NCI-H446 treated with DMSO at 0.1 percent for 48 hours (cell line): ENCODE measurements around the gene SPATA31E1.

Experiments
- DNase-seq: peaks from one replicate; lab custom pipeline; 2025; lab: John Stamatoyannopoulos, UW

SPATA31E1 gene

DNA sequence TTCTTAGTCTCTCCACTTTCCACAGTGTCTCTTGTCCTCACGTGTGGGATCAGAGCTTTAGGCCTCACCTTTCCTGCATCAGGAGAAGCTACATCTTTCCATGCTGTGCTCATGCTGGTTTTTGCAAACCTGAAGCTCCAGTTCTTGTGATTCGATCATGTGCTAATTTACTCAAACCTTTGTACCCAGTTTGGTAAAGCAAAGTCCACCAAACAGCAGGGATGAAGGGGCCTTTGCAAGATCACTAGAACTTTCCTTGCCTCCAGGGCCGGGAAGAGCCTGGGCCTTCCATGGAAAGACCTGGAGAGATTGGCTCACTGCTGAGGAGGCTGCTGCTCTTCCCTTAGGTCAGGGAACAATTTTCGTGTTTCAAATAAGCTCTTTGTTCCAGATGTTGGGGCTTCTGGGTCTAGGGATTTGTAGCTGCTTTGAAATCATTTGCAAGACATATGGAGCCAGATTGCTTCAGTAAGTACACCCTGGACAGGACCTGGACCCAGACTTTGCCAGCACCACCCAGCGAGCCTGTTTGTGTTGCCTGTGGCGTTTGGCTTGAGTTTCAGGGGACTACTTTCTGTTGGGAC lies 18.7 kb upstream of the SPATA31E1 start:
- DNase-seq, result no peak

DNA sequence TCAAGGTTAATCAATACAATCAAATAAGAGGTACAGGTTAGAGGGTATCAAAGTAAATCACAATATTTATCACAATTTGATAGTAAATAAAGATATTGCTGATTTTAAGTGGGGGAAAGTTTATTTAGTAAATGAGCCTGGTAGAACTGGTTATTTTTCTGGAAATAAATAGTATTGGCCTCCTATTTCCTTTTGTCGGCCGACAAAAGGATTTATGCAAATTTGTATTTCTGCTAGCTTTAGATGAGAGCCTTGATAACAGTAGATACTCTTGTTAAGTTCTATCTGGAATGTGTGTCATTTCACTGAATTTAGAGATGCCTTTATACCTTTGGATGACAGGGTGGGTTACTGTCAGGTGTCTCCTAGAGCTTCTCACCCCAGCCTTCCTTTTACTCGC lies 17.8 kb upstream of the SPATA31E1 start:
- DNase-seq, result no peak

DNA sequence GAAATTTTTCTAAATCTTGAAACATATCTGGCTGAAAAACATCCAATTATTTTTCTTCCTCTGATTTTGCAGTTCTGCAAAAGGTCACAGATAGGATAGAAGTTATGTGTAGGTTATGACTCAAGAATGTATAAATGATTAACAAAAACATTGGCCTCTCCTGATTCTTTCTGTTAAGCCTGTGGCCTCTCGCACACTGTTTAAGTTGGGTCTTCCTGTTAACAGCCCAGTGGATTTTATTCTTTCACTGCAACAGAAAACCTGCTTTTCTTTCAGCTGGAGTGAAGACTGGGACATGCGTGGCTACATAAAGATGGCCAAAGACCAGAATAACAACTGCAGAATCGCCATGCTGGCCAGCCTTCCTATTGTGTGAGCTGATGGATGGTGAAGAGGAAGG lies 17.1 kb upstream of the SPATA31E1 start:
- no peak for DNase-seq

DNA sequence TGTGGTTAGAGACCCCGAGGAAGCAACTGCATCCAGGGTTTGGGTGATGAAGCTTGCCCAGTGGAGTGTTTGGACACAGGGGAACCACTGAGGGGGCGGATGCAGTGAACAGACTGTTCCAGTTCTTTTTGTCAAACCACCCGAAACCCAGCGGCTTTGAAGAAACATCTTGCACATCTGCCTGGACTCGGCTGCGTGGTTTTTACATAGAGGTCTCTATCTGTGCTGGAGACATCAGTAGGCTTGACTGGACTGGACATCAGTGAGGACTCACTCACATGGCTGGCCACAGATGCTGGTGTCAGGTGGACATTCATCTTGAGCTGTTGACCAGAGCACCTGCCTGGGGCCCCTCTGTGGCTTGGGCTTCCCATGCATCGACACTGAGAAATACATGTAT lies 15.3 kb upstream of the SPATA31E1 start:
- no peak for DNase-seq

DNA sequence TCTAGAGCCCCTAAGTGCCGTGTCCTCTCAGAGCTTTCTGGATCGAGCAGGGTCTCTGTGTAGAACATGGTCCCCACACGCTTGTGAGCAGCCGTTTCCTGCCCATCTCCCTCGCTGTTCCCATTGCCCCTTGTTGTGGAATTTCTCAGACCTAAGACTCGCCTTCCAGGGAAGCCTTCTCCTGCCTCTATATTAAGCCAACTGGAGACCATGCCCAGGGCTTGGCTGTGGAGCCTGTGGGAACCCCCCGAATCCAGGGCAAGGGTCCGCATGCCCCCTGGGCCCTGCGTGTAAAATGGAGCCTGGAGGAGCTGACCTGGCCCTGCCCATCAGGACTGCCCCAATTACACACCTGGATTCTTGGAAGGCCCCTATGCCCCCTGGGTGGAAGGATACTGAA lies 14.5 kb upstream of the SPATA31E1 start:
- no peak for DNase-seq

DNA sequence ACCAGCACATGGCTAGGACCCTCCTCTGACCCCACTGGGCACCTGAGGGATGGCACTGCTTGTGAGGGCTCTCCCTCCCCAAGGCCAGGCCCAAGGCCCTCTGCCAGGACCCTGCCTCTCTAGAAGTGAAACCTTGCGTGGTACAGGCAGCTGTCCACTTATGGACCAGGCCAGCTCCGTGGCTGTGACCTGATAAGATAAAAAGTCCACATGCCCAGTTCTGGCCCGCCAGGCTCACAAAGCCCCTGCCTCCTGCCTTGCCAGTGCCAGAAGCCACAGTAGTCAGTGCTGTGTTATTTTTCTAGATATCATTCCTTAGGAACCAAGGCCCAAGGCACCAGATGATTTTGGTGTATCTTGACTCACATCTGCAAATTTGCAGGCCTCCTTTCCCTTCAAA lies 14.0 kb upstream of the SPATA31E1 start:
- no peak for DNase-seq

DNA sequence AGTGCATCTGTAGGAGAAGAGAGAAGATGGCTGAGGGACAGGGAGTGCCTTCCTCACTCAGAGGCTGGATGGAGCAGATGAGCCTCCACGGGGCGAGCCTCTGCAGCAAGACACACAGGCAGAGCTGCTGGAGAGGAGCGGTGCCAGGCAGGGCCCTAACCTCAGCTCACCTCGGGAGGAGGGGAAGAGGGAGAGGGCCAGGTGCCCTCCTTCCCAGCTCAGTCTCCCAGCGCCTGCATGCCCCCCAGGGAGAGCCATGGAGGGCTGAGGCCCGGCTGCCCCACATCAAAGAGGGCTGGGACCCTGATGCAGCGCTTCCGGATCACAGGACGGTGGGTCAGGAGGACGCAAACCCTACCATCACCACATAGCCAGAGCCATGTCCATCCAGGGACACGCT lies 13.6 kb upstream of the SPATA31E1 start:
- DNase-seq, result no peak

DNA sequence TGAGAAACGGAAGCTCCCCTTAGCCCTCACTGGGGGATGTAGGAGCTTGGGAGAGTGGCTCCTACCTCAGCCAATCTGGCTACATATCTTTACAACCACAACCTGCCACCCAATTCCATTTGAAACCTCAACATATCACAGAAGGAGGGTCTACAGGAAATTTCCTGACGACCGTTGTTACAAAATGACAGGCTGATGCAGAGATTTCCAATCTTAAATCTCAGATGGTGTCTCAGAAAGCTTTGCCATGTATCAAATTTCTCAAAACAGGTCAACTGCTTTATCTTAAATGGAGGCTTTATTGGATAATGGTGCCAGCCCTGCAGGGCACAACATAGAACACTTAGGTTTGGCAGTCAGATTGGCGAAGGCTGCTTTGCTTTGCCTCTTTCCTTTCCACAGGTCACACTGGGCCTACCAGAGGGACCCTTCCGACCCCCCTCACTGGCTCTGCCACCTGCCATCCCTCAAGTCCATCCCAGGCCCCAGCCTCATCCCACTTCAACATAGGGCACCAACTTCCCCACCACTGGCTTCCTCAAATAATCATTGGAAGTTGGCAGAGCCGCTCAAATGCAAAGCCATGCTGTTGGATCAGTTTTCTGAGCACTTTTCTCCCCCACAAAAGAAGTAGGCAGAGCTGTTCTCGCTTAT lies 11.1 kb upstream of the SPATA31E1 start:
- DNase-seq, result no peak

DNA sequence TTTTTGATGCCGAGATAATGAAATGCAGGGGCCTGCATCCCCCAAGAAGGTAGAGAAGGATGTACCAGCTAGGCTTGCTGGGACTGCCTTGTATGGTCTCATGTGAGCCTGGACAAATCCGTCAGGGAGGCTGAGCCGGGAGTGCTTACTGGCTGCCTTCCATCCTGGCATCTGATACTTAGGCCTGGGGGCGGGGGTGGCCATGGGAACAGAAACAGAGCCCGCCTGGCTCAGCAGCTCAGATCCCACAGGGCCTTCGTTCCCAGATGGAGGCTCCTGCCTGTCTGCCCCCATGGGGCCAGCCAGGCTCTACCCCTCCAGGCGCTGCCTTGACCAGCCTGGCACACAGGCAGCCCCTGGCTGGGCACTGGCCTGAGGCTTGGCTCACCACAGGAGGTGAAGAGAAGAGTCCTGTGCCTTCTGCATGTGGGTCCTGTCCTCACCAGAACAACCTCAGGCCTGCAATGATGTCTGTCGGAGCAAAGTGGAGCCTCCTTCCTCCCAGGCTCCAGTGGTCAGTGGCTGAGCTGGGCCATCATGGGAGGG lies 10.5 kb upstream of the SPATA31E1 start:
- peak; percentile 78 for DNase-seq

DNA sequence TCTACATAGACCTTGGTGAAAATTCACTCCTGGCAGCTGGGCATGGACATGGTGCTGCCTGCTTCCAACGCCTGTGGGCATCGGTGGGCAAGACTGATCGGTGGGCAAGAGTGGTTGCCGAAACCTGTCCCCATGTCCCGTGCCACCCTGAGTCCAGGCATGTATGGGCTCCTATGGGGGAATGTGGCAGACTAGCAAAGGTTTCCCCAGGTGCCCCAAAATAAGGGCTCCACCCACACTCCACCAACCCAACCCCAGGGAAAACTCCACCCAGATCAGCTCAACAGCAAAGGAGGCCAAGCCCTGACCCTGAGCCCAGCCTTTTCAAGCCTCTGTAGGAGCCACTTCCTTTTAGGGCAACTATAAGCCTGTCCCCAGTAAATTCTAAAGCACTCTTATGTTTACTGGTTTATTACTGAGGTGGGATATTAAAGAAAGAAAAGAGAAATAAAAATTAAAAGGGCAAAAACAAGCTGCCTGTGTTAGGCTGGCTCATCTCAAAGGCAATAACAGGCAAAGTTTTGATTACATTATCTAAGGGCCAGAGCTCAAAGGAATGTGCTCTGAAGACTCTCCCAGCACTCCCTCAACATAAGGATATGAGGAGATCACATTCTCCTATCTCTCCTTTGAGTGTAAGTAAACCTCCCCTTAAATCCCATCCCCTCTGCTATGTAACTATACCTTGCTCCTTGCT lies 8.9 kb upstream of the SPATA31E1 start:
- no peak for DNase-seq

DNA sequence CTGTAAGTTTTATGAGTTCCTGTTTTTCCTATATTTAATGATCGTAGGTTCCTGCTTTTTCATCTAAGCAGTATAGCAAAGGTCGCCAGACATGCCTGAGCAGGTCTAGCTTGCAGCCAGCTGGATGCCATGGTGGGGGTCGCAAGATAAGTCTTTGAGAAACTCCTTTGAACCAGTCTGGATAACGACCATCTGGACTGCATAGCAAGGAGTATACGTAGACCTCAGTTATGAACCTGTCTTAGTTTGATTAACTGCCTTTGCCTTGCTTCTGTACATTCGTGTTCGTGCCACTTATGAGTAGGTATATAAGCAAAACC lies 8.4 kb upstream of the SPATA31E1 start:
- no peak for DNase-seq

DNA sequence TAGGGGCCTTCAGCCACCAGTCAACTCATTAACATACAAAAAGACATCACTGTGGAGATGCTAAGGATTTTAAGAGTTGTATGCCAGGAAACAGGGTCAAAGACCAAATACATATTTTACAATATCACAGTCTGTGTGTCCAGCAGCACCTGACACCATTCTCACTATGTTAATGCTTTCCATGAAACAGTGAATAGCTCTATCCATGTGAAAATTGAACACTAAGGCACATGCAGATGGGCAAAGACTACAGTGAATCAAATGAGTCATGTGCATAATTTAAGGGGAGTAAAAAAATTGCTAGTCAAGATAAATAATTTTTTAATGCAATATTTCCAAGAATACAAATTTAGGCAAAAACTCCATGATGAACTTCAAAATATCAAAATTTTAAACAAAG lies 7.6 kb upstream of the SPATA31E1 start:
- no peak for DNase-seq

DNA sequence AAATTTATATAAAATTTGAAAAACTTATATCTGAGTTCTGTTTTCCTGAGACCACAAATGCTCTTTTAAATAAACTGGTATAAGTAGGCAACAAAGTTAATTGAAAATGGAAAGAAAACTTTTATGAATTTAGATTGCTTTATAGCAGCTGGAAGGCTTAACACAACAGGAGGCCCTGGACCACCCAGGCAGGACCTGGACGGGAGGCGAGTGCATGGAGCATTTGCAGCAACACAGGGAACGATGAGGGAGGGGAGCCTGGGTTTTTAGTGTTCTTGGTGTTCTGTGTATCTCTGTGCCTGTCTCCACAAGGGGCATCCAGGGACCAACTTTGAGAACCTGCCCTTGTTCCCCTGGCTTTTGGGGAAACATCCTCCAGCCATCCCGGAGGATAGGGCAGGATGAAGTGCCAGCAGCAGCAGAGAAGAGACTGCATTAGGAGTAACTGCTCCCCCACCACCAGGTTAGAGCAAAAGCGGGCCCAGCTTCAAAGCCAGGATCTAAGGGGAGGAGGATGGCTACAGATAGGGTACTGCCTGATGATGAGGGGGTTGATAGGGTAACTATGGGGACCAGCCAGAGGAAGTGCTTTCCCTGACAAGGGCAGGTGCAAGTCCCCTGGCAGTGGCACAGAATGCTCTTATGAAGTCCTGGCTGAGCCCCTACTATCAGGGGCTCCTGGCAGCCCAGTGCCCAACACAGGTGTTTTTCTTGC lies 6.7 kb upstream of the SPATA31E1 start:
- no peak for DNase-seq

DNA sequence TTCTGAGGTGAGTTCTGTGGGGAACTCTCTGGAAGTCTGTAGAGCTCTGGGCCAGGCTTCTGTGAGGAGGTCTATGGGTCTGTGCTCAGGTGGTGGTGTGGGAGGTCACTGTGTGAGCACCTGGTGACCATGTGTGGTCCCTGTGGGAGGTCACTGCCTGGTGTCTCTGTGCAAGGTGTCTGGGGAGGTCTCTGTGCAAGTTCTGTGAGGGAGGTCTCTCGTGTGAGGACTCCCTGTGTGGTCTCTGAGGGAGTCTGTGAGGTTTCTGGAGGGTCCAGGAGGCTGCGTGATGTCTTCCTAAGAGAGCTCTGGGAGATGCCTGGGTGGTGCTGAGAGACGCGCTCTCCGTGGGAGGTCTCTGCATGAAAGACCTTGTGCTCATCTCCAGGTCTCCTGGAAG lies 6.0 kb upstream of the SPATA31E1 start:
- DNase-seq, result no peak

DNA sequence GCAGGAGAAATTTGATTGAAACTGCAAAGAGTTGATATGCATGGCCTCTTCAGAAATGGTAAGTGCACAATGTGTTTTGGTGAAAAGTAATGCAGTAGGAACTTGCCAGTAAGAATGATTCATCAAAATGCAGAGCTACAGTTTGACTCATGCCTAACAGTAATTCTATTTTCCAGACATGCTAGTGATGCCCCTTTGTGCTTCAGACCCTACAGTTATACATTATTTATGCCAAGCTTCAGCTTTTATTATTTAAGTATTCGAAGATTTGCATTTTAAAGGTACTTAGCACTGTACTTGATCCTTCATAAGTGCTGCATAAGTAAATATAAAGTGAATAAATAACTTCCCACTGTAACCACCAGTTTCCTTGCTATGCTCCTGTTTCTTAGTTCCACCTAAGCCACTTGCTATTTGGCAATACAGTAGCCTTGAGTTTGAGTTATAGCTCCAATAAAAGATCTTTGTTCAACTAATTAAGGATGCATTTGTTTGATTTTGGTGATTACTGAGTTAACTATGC lies 3.6 kb upstream of the SPATA31E1 start:
- no peak for DNase-seq

DNA sequence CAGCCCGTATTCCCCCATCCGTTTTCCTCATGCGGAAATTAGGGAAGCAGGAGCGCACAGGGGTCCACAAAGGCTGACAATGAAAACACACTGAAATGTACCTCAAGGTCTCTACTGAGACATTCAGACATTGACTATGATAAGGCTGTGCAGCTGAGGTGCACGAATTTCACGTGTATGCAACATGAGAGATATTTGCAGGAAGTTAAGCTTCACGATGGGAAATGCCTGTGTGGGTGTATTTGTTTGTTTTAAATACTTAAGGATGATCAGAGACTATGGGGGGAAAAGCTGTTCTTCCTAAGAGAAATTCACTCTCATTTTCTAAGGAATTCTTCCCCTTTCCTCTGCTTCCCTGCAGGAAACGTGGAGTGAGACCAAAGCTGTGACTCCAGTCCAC lies 2.6 kb upstream of the SPATA31E1 start:
- no peak for DNase-seq

DNA sequence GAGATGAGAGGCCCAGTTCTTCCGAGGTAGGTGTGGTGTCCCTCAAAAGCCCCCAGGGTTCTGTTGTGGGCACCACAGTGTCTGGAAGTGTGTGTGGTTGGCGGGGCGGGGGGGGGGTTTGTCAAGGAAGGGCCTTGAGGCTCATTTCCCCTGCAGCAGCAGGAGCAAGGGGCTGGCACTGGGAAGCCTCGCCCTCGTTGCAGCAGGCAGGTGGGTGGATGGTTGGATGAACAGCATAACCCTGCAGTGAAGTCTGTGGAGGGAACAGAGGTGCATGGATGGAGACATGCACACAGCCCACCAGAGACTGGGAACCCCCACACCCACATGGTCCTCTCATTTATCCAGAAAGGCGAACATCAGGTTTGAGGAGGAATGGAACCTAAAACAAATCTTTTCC lies 2.0 kb upstream of the SPATA31E1 start:
- no peak for DNase-seq

DNA sequence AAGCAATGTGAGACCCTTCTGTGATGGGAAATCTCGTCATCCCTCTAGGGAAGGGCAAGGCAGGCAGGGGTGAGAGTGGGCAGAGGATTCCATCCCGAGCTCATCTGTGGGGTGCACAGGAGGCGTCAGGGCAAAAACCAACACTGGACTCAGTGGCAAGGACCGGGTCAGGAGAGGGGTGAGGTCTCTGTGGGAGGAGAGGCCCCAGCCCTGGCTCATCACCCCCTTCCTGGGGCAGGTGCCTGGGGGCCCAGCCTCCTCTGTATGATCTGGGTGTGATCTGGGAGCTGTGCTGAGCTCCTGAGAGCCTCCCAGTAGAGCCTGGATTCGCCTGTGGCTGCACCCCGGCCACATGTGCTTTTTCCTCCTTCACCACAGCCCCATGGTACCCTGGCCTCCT lies 597 bp downstream of the SPATA31E1 start:
- no peak for DNase-seq

DNA sequence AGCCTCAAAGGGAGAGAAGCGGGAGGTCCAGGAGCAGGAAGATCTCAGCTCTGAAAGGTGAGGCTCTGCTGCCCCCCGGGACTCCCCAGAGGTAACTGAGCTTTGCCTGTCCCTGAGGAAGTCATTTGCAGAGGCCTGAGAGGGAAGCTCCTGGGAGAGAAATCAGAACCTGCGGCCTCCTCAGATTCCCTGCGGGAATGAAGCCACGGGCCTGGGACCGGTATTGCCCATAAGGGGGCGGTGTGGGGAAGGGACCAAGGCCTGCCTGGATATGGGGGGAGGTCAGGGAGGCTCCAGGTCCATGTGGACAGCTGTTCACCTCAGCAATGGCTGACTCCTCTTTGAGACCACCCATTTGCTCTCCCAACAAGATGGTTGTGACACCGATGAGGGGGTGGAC lies 1.3 kb downstream of the SPATA31E1 start:
- no peak for DNase-seq

DNA sequence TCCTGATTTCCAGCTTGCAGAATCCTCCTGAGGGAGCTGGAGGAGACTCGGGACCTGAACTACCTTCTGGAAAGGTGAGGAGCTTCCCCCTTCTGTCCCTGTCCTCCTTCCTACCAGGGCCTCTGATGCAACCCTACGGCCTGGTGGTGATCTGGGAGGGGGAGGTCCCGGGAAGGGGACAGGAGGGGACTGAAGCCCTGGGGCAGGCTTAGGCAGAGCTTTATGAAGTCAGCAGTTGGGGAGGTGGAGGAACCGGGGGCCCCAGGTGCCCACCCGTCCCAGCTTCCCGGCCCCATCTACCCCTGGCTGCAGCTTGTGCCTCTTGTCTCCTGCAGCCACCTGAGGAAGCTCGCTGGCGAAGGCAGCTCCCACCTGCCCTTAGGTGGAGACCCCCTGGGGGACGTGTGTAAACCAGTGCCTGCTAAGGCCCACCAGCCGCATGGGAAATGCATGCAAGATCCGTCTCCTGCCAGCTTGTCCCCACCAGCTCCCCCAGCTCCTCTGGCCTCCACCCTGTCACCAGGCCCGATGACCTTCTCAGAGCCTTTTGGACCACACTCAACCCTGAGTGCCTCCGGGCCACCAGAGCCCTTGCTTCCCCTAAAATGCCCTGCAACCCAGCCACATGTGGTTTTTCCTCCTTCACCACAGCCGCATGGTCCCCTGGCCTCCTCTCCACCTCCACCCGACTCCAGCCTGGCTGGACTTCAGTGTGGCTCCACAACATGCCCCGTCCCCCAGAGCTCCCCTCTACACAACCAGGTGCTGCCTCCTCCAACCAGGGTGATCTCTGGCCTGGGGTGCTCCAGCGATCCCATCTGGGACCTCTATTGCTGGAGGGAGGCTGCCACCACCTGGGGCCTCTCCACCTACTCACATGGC lies 2.1 kb downstream of the SPATA31E1 start:
- DNase-seq, result no peak

DNA sequence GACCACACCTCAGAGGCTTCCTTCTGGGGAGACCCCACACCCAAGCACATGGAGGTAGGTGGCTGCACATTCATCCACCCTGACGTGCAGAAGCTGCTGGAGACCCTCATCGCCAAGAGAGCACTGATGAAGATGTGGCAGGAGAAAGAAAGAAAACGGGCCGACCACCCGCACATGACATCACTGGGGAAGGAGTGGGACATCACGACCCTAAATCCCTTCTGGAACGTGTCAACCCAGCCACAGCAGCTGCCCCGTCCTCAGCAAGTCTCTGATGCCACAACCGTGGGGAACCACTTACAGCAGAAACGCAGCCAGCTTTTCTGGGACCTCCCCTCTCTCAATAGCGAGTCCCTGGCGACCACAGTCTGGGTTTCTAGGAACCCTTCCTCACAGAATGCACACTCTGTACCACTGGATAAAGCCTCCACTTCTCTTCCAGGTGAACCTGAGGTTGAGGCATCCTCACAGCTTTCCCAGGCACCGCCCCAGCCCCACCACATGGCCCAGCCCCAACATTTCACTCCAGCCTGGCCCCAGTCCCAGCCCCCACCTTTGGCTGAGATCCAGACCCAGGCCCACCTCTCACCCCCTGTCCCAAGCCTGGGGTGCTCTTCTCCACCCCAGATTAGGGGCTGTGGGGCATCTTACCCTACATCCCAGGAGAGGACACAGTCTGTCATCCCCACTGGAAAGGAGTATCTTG lies 3.0 kb downstream of the SPATA31E1 start:
- DNase-seq, result no peak
